Cardiac septum (tissue), 1 donor: ENCODE measurements around the gene CARD8. TPM values are rescaled to one million over a fixed set of nuclear protein-coding genes. Genes with fewer than 3 reads are reported as not detected.
A peak's percentile ranks its signal among the peaks of the same experiment; 100 is the strongest.
"Not testable (repeated sequence)": the region's sequence is repeated elsewhere in the genome, so short reads cannot be mapped to it uniquely, and the experiment has no call there.

Source experiments
- DNase-seq: peaks from one replicate; pipeline ENCODE4 v3.0.0-alpha.2; 2020; ENCODE audit warnings: low spot score
- intact Hi-C: fragments of 100-400 bp; cut with DNase I; formaldehyde crosslinking; loops from one replicate; pipeline ENCODE4 v1.14.0; 2022
- total RNA-seq: library from RNA; stranded (reverse); fragmentation: NEBNext Ultra II Directional; extraction: Animal tissue kit (Norgen Biotek cat#: 25700); gene quantifications from one replicate; pipeline ENCODE4 v1.2.1, GENCODE V29; 2021
- donor health status: DM: no; HTN: no; CAD: no.

The CARD8 gene
- total RNA-seq, 1 donor from 2014 or later = 26.1 TPM

DNA sequence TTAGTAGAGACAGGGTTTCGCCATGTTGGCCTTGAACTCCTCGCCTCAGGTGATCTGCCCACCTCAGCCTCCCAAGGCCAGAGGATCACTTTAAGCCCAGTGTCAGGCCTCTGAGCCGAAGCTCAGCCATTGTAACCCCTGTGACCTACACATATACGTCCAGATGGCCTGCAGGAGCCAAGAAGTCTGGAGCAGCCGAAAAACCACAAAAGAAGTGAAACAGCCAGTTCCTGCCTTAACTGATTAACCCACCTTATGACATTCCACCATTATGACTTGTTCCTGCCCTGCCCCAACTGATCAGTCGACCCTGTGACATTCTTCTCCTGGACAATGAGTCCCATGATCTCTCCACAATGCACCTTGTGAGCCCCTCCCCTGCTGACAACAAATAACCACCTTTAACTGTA lies 13.9 kb upstream of the CARD8 start:
- intact Hi-C loops = loop anchor here (1.0 to 5.0 kb wide), 2 partner anchors 22 to 318 kb away; no protein-coding TSS in a partner anchor
- not testable (repeated sequence) for DNase-seq

DNA sequence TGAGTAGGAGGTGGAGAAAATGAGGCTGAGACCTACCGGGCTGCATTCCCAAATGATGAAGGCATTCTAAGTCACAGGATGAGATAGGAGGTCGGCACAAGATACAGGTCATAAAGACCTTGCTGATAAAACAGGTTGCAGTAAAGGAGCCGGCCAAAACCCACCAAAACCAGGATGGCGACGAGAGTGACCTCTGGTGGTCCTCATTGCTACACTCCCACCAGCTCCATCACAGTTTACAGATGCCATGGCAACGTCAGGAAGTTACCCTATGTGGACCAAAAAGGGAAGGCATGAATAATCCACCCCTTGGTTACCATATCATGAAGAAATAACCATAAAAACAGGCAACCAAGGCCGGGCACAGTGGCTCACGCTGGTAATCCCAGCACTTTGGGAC lies 9.6 kb upstream of the CARD8 start:
- DNase-seq = not testable (repeated sequence)
- intact Hi-C loops = loop anchor here (5.0 kb wide), 1 partner anchor 322 kb away; no protein-coding TSS in a partner anchor

DNA sequence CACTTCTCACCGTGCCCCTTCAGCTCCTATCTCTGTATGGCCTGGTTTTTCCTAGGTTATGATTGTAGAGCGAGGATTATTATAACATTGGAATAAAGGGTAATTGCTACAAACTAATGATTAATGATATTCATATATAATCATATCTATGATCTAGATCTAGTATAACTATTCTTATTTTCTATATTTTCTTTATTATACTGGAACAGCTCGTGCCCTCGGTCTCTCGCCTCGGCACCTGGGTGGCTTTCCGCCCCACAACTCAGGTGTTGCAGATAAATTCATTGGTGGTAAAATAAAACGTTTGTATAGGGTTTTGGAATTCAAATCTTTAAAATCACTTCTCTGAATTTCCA lies 4.6 kb upstream of the CARD8 start:
- intact Hi-C loops = loop anchor here (5.0 kb wide), 1 partner anchor 103 kb away; no protein-coding TSS in a partner anchor
- DNase-seq = not testable (repeated sequence)

DNA sequence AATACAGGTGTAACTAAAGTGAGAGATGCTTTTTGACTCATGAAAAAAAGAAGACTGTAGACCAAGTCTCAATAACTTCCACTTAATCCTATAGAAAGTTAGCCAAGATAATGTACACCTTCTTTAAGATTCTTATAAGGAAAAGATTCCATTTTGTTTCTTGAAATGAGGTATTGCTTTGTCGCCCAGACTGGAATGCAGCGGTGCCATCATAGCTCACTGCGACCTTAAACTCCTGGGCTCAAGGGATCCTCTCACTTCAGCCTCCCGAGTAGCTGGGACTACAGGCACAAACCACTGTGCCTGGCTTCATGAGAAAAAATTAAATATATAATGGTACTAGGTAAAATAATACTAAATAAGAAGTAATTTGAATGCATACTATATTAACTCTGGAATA lies 3.3 kb upstream of the CARD8 start:
- intact Hi-C loops = loop anchor here (5.0 kb wide), 2 partner anchors 57 to 152 kb away; no protein-coding TSS in a partner anchor
- not testable (repeated sequence) for DNase-seq

DNA sequence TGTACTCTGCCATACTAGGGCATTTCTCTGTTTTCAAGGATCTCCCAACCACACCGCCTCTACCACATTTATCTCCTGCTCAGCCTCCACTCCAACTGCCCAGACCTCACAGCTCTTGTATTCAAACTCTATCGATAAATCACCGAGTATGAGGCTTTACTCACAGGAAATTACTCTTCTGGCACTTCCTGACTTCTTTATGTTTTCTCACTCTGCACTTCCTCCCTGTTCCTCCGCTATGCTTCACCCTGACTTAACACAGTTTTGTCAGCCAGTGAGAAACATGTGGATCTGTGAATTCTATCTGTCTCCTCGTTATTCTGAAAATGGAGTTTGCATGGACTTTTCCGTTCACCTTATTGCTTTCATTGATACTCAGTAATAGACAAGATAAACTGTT lies 2.6 kb upstream of the CARD8 start:
- no peak for DNase-seq
- intact Hi-C loops = loop anchor here (5.0 kb wide), 2 partner anchors 56 to 151 kb away; no protein-coding TSS in a partner anchor

DNA sequence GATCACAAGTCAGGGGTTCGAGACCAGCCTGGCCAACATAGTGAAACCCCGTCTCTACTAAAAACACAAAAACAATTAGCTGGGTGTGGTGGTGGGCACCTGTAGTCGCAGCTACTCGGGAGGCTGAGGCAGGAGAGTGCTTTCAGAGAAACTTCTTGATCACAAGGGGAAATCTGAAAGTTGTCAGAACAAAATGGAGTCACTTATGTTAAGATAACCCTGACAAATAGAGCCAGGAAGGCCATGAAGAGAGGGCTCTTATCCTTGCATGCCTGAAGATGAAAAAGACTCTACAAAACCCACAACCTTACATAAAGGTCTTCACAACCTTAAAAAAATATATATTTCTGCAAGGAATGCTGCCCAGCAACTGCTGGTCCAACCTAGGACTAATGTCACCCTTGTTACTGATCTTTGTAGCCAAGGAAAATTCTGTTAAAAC lies 1.2 kb downstream of the CARD8 start:
- intact Hi-C loops = no loop called here
- DNase-seq = no peak

DNA sequence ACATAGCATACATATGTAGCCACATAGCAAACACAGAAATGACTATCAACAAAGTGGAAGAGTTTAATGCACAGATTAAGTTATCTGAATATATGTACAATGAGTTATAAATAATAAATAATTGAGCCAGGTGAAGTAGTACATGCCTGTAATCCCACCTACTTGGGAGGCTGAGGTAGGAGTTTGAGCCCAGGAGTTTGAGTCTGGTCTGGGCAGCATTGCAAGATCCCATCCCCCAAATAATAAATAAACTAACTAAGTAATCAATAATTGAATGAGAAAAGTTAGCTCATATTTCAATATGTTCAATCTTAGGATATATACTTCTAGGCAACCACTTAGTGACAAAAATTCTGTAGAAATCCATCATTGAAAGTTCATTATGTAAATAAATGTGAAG lies 1.7 kb downstream of the CARD8 start:
- no peak for DNase-seq
- intact Hi-C loops = no loop called here

DNA sequence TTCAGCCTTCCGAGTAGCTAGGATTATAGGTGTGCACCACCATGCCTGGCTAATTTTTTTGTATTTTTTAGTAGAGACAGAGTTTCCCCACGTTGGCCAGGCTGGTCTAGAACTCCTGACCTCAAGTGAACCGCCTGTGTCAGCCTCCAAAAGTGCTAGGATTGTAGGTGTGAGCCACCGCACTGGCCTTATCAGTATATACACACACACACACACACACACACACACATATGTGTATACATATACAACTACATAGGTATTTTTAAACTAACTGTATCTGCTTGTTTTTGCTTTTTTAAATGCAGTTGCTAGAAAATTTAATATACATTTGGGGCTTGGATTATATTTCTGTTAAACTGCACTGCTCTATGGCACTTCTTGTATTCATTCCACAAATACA lies 3.1 kb downstream of the CARD8 start:
- intact Hi-C loops = no loop called here
- DNase-seq = no peak

DNA sequence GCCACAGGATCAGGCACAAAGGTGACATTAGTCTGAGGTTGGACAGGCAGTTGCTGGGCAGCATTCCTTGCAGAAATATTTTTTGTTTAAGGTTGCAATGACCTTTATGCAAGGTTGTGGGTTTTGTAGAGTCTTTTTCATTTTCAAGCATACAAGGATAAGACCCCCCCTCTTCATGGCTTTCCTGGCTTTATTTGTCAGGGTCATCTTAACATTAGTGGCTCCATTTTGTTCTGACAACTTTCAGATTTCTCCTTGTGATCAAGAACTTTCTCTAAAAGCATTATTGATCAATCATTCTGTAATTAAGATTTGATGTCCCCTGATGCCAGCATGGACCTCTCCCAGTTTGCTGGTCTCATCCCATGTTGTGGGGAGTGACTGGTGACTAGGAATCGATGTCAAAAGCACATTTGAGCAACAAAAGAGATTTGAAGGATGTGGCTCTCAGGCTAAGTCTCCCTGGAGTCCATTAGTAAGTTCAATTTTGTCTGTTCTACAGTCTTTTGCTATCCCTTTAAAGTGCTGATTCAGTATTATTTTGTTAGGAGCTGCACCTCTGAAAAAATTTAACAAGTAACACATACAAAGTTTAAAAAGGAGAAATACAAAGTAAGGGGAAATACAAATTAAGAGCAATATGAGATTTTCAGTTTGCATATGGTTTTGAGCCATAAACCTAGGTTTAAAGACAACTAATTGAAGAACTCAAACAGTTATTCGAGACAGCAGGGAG lies 5.3 kb downstream of the CARD8 start:
- intact Hi-C loops = no loop called here
- DNase-seq = no peak

DNA sequence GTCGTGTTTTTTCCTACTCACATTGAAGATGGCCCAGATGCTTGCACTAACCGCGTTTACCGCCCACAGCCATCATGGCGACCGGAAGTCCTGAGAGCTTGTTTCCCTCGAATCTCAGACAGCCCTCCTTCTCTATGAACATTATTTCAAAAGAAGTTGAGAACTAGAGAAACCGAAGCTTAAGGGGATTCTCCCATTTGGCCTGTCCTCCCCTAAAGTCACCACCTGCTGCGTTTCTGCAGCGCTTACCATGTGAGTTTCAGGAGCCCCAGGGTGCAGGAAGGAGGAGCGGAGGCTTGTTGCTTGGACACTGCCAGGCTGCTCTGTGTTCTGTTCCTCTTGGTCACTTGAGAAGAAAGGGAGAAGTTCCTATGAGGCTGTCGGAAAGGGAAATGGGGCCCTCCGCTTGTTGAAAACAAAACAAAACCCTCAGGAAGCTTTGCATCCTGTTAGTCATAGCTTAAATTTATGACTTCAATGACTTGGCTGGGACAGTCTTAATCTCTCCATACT lies 6.2 kb downstream of the CARD8 start:
- intact Hi-C loops = no loop called here
- peak; percentile 86 for DNase-seq

DNA sequence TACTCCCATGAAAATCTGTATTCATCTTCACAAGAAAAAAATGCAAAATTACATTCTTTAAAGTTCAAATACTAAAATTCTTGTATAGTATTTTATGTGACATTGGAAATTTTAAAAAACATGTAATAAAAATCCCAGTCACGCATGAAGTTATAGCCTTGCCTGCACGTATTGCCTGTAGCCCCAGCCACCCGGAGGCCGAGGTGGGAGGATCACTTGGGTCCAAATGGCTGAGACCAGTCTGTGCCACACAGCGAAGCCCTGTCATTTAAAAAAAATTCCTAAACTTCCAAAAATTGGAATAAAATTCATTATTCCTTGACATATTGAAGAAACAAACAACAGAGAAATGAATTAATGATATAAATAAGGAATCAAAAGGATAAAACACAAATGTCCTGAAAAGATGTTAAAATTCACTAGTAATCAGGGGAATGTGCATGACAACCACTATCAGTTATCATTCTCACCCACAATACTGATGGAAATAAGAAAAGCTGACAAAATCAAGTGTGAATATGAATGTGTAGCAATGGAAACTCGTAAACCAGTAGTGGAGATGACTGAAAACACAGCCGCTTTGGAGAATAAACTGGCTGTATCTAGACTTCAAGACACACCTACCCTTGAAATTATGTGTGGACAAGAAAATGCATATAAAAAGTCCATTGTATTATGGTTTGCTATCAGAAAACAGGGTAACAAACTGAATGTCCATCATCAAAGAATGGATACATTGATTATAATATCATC lies 7.5 kb downstream of the CARD8 start:
- intact Hi-C loops = no loop called here
- DNase-seq = no peak

DNA sequence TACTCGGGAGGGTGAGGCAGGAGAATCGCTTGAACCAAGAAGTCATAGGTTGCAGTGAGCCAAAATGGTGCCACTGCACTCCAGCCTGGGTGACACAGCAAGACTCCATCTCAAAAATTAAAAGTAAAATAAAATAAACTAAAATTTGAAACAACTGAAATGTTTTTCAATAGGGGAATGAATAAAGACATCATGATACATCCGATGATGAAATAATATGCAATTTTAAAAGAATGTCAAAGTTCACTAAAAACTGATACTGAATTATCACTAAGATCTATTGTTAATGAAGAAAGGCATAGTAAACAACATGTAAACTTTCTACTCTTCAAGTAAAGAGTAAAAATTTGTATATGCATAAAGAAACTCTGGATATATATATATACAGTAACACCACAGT lies 8.5 kb downstream of the CARD8 start:
- intact Hi-C loops = no loop called here
- DNase-seq = no peak

DNA sequence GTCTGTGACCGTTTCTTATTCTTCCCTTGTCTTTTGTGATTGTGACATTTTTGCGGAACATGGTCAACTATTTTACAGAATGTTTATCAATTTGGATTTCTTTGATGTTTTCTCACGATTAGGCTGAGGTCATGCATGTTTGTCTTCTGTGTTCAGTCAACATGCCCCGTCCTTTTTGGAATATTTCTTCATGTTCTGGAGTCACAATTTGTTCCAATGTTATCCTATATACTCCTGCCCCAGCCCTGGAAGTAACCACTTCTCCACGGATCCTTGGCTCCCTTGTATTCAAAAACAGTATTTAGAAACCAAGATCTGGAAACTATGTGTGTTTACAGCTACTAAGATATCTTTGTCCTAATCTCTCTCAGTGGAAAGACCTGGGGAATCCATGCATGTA lies 9.6 kb downstream of the CARD8 start:
- DNase-seq = no peak
- intact Hi-C loops = no loop called here

DNA sequence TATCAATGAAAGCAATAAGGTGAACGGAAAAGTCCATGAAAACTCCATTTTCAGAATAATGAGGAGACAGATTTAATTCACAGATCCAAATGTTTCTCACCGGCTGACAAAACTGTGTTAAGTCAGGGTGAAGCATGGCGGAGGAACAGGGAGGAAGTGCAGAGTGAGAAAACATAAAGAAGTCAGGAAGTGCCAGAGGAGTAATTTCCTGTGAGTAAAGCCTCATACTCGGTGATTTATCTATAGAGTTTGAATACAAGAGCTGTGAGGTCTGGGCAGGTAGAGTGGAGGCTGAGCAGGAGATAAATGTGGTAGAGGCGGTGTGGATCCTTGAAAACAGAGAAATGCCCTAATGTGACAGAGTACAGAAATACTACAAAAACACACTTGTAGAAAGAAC lies 11.4 kb downstream of the CARD8 start:
- DNase-seq = no peak
- intact Hi-C loops = no loop called here

DNA sequence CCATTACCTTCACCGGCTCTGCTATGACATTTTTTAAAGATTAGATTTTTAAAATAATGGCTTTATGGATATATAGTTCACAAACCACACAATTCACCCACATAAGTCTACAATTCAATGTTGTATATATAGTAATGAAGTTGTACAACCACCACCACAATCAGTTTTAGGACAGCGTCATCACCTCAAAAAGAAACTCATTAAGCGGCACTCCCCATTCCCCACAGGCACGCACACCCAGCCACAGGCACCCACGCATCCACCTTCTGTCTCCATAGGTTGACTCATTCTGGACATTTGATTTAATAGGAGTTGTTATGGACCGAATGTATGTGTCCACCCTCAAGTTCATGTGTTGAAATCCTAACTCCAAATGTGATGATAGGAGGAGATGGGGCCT lies 13.9 kb downstream of the CARD8 start:
- DNase-seq, intact Hi-C loops: not testable (repeated sequence)

DNA sequence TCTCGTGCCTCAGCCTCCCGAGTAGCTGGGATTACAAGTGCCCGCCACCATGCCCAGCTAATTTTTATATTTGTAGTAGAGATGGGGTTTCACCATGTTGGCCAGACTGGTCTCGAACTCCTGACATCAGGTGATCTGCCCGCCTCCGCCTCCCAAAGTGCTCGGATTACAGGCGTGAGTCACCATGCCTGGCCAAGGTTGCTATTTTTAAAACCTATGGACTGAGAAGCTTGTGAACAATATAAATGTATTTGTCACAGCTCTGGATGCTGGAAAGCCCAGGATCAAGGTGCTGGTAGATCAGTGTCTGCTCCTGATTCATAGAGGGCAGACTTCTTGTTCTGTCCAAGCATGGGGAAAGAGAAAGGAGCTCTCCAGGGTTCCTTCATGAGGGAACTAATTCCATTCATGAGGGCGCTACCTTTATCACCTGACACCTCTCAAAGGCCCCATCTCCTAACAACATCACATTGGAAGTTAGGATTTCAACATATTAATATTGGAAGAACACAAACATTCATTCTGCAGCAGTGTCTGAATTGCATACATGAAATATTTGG lies 16.1 kb downstream of the CARD8 start:
- intact Hi-C loops = no loop called here
- no peak for DNase-seq

DNA sequence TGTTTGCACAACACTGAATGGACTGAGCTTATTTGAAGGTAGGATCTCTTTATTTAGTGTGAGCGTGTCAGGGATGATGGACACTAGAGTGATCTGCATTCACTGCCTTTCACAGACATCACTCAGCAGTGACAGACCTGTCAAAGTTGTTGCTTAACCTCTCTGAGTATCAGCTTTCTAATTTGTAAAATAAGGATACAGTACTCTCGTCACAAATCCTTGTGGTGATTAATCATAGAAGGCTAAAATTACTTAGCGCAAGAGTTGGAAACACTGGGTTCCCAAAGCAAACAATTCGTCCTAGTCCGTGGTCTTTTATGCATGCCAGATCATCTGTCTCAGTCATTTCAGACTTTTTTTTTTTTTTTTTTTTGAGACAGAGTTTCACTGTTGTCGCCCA lies 16.6 kb downstream of the CARD8 start:
- intact Hi-C loops = no loop called here
- no peak for DNase-seq

DNA sequence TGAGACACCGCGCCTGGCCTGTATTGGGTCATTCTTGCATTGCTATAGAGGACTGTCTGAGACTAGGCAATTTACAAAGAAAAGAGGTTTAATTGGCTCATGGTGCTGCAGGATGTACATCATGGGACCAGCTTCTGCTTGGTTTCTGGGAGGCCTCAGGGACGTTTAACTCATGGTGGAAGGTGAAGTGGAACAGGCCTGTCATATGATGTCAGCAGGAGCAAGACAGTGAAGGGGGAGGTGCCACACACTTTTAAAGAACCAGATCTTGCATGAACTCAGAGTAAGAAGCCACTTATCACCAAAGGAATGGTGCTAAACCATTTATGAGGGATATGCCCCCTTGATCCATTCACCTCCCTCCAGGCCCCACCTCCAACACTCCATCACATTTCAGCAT lies 18.7 kb downstream of the CARD8 start:
- no peak for DNase-seq
- intact Hi-C loops = no loop called here

DNA sequence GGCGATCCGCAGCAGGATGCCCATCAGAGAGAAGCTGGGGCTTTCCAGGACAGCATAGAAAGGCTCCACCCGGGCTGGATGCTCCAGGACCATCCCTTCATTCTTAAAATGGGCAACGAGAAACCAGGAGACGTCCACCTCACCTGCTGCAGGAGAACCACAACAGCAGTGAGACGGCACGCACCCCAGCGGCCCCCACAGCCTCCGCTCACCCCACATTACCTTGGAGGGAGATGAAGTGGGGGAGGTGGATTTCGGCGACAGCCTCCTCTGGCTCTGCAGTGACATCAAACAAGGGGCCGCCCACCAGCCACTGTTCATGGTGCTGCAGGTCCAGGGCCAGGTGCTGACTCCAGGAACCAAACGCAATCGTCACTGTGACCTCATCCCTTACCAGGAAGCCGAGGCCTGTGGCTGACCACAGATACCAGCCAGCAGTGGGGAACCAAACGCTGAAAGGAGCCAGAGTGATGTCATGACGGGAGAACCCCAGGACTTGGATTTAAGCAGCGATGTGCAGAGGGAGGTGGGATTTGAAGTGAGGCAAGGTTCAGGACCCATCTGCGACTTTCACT lies 25.1 kb downstream of the CARD8 start:
- DNase-seq = no peak
- intact Hi-C loops = no loop called here

DNA sequence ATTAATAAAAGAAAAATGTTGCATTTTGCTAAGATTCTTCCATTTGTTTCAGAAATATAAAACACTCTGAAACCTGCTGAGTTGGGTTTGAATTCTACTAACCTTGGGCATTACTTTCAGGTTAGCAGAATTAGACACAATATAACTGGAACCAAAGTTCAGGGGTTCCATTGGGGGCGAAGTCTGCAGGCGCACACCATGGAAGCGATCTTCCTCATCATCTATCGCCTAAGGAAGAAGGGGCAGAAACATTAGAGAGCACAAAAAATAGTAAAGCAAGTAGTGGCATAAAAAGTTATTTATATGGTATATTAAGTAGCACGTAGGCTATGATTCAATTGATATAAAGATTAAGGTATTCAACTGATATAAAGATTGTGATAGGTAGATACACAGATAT lies 34.1 kb downstream of the CARD8 start:
- DNase-seq = no peak
- intact Hi-C loops = no loop called here
